Dendritic cell treated with granulocyte-macrophage colony-stimulating factor and Interleukin-4, amounts not matched to agents 40 ng/mL and 50 ng/mL, for 4 days (primary cell): ENCODE results near the gene GPR173.

ENCODE experiments used
- H3K27ac Mint-ChIP-seq: one replicate; pipeline ENCODE4 v1.8.0; 2022; ENCODE audit warnings: mild to moderate bottlenecking, mixed read lengths
- H3K27me3 Mint-ChIP-seq: one replicate; pipeline ENCODE4 v1.8.0; 2022; ENCODE audit warnings: mild to moderate bottlenecking, mixed read lengths
- H3K36me3 Mint-ChIP-seq: one replicate; pipeline ENCODE4 v1.8.0; 2022; ENCODE audit warnings: low read depth, mixed read lengths
- H3K4me1 Mint-ChIP-seq: one replicate; pipeline ENCODE4 v1.8.0; 2022; ENCODE audit warnings: low read depth, mixed read lengths
- H3K4me3 Mint-ChIP-seq: one replicate; pipeline ENCODE4 v1.8.0; 2022; ENCODE audit warnings: mild to moderate bottlenecking, moderate library complexity, mixed read lengths
- H3K9me3 Mint-ChIP-seq: one replicate; pipeline ENCODE4 v1.8.0; 2022; ENCODE audit warnings: mixed read lengths
- intact Hi-C: fragments of 100-400 bp; cut with micrococcal nuclease; formaldehyde crosslinking; loops from one replicate; pipeline ENCODE4 v1.15.0; 2022

The GPR173 gene

DNA sequence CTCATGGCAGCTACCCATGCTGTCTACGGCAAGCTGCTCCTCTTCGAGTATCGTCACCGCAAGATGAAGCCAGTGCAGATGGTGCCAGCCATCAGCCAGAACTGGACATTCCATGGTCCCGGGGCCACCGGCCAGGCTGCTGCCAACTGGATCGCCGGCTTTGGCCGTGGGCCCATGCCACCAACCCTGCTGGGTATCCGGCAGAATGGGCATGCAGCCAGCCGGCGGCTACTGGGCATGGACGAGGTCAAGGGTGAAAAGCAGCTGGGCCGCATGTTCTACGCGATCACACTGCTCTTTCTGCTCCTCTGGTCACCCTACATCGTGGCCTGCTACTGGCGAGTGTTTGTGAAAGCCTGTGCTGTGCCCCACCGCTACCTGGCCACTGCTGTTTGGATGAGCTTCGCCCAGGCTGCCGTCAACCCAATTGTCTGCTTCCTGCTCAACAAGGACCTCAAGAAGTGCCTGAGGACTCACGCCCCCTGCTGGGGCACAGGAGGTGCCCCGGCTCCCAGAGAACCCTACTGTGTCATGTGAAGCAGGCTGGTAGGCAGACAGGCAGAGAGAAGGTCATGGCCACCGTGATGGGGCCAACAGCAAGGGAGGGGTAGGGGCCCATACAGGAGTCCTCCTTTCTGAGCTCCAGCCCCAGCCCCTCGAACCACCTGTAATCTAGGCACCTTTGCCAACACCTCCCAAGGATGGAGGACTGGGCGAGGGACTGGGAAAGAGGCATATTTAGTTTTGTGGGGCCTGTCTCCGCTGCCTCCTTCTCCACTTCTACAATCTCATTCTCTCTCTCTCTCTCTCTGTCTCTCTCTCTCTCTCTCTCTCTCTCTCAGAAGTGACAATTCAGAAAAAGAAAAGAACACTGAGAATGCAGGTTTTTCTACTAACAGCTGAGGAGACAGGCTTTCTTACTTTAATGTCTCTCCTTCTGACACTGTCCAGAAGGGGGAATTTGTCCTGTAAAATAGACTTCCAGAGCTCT lies 28.9 kb downstream of the GPR173 start:
- no peaks in the 10 kb centered on the region for H3K27me3 Mint-ChIP-seq
- peaks cover 6% of the 10 kb centered on the region for H3K9me3 Mint-ChIP-seq
- intact Hi-C loops = no loop called here
- H3K36me3 Mint-ChIP-seq = no peaks in the 10 kb centered on the region
- H3K4me1 Mint-ChIP-seq = peaks cover 2% of the 10 kb centered on the region
- no peak overlapping the region for H3K27ac Mint-ChIP-seq
- no peak overlapping the region for H3K4me3 Mint-ChIP-seq

DNA sequence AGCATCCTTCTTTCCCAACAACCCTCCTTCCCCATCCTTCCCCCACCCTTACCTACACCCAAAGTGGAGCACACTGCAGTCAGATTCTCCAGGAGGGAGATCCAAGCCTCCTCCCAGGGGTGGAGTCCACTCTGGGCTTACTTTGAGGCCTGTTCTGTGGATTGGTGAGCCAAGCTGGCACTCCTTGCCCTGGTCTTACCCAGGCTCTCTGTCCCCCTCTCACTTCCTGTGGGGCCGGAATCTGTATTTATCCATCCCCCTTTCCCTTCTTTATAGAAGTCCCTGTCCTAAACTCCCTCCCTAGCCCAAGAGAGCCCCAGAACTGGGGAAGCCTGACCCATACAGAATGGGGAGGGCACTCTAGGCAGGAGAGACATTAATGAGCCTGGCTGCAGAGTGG lies 30.4 kb downstream of the GPR173 start:
- Mint-ChIP-seq H3K4me1 (peaks cover 13% of the 10 kb centered on the region), H3K36me3 (no peaks in the 10 kb centered on the region), H3K27me3 (peaks cover 11% of the 10 kb centered on the region), H3K4me3 (no peak overlapping the region), H3K27ac (no peak overlapping the region), H3K9me3 (peaks cover 6% of the 10 kb centered on the region)
- intact Hi-C loops = no loop called here

DNA sequence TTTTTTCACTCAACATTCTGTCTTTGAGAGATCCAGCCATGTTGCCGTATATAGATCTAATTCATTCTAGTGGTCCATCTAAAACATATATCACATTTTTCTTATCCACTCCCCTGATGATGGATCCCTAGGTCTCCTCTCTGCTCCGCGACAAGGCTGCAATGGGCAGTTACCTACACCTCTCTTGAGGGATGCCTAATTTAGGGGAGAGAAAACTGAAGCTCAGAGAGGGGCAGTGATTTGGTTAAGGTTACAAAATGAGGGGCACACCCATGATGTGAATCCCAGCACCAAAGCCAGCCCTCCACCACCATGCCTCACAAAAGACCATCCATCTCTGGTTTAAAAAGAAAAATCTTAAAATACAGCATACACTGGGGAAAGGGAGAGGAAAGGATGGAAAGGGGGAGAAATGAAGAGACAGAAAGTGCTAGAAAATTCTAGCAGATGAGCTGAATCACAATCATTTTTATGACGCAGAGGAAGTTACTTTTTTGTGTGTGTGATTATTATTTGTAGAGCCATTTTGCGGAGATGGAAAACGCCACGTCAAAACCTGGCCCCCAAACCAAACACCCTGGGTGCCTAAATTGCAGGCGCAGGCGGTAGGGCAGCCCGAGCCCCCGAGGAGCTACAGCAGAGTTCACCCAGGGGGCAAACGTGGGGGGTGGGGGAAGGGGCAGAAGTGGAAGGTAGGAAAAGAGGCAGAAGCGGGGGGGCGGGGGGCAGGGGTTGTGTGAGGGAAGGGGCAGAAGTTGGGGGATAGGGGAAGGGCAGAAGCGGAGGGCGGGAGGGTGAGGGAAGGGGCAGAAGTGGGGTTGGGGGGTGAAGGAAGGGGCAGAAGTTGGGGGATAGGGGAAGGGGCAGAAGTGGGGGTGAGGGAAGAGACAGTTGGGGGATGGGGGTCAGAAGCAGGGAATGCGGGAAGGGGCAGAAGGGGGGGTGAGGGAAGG lies 32.3 kb downstream of the GPR173 start:
- Mint-ChIP-seq H3K36me3 (peaks cover 16% of the 10 kb centered on the region), H3K9me3 (peaks cover 6% of the 10 kb centered on the region), H3K27me3 (peaks cover 11% of the 10 kb centered on the region), H3K4me3 (peak overlapping the region; percentile 72), H3K4me1 (peaks cover 13% of the 10 kb centered on the region), H3K27ac (peak overlapping the region; percentile 77)
- intact Hi-C loops = no loop called here

DNA sequence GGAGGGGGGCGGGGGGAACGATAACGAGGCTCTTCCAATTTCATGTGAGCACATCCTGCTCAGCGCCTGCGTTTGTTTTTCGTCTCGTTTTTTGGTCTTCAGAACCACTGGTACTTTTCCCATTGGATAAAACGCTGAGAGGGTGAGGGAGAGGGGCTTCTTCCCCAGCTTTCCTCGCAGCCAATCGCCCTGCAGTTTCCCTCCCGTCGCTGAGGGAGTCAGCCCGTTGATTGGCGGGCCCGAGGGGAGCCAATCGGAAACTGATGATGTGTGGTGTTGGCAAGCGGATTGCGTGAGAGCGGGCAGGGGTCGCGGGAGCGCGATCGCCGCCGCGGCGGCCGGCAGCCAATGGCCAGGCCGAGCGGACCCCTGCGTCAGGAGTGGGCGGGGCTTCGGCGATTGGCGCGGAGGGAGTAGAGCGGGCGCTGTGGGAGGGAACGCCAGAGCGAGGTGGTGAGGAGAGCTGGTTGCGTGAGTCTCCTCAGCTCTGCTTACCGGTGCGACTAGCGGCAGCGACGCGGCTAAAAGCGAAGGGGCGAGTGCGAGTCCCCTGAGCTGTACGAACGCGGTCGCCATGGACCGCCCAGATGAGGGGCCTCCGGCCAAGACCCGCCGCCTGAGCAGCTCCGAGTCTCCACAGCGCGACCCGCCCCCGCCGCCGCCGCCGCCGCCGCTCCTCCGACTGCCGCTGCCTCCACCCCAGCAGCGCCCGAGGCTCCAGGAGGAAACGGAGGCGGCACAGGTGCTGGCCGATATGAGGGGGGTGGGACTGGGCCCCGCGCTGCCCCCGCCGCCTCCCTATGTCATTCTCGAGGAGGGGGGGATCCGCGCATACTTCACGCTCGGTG lies 33.6 kb downstream of the GPR173 start, which contains the start of gene TSPYL2:
TSS of gene TSPYL2 (plus strand) at position 443 of the 848 bp plus-strand sequence. CDS start at position 575, 132 bp downstream.
- H3K27ac Mint-ChIP-seq = peak within 1 kb of the TSS; percentile 94
- H3K27me3 Mint-ChIP-seq = peaks cover 11% of the 10 kb centered on the region
- peak within 1 kb of the TSS; percentile 88 for H3K4me3 Mint-ChIP-seq
- no peaks in the 10 kb centered on the region for H3K9me3 Mint-ChIP-seq
- intact Hi-C loops = loop anchor here (1.0 kb wide), 1 partner anchor 11 kb away; no protein-coding TSS in a partner anchor
- peaks cover 13% of the 10 kb centered on the region for H3K4me1 Mint-ChIP-seq
- H3K36me3 Mint-ChIP-seq = peaks cover 24% of the 10 kb centered on the region

DNA sequence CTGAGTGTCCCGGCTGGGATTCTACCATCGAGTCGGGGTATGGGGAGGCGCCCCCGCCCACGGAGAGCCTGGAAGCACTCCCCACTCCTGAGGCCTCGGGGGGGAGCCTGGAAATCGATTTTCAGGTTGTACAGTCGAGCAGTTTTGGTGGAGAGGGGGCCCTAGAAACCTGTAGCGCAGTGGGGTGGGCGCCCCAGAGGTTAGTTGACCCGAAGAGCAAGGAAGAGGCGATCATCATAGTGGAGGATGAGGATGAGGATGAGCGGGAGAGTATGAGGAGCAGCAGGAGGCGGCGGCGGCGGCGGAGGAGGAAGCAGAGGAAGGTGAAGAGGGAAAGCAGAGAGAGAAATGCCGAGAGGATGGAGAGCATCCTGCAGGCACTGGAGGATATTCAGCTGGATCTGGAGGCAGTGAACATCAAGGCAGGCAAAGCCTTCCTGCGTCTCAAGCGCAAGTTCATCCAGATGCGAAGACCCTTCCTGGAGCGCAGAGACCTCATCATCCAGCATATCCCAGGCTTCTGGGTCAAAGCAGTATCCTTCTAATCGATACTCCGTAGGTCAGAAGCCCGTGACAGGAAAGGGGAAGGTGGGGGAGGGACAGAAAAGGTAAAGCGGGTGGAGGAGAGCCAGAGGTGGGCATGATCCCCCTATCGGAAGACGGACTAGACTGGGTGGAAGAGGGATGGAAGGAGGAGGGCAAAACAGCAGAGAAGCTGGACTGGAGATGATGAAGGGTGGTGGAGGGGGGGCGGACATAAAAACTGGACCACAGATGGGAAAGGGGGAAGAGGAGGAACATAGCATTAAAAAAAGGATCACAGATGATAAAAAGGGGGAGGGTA lies 34.4 kb downstream of the GPR173 start:
- intact Hi-C loops = loop anchor here (1.0 kb wide), 1 partner anchor 10 kb away; no protein-coding TSS in a partner anchor
- Mint-ChIP-seq H3K27me3 (peaks cover 13% of the 10 kb centered on the region), H3K9me3 (no peaks in the 10 kb centered on the region), H3K4me3 (peak overlapping the region; percentile 88), H3K36me3 (peaks cover 24% of the 10 kb centered on the region), H3K4me1 (peaks cover 20% of the 10 kb centered on the region), H3K27ac (peak overlapping the region; percentile 94)

DNA sequence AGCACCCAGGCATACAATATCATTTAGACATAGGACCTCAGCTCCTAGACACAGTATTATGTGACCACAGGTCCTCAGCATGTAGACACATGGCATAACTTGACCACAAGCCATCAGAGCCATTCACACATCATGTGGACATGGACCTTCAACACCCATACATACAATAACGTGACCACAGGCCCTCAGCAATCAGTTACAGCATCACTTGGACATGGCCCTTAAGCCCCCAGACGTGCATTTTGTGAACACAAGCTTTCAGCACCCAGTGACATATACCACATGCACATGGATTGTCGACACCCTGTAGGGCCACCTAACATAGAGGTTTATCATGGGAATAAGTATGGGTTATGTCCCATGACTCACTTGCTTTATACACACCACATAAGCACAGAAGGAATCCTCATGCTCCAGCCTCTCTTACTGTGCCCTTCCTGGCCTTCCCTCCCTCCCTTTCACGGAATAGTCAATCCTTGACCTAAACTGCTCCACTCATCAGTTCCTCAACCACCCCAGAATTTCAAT lies 35.5 kb downstream of the GPR173 start:
- Mint-ChIP-seq H3K36me3 (peaks cover 24% of the 10 kb centered on the region), H3K4me1 (peaks cover 31% of the 10 kb centered on the region), H3K9me3 (no peaks in the 10 kb centered on the region), H3K27me3 (peaks cover 22% of the 10 kb centered on the region), H3K4me3 (no peak overlapping the region), H3K27ac (no peak overlapping the region)
- intact Hi-C loops = no loop called here

DNA sequence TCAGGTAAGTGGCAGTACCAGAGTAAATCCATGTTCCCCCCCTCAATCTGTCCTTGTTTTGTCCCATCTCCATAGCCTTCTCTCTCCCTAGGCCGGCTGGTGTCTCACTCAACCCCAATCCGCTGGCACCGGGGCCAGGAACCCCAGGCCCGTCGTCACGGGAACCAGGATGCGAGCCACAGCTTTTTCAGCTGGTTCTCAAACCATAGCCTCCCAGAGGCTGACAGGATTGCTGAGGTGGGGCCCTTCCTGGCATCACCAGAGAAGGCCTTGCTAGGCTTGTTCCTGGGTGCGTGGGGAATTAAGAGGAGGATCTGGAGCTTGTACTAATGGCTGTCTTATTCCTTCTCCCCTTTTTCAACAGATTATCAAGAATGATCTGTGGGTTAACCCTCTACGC lies 36.3 kb downstream of the GPR173 start:
- peaks cover 32% of the 10 kb centered on the region for H3K4me1 Mint-ChIP-seq
- H3K4me3 Mint-ChIP-seq = no peak overlapping the region
- H3K27me3 Mint-ChIP-seq = peaks cover 22% of the 10 kb centered on the region
- H3K27ac Mint-ChIP-seq = no peak overlapping the region
- peaks cover 24% of the 10 kb centered on the region for H3K36me3 Mint-ChIP-seq
- H3K9me3 Mint-ChIP-seq = no peaks in the 10 kb centered on the region
- intact Hi-C loops = no loop called here

DNA sequence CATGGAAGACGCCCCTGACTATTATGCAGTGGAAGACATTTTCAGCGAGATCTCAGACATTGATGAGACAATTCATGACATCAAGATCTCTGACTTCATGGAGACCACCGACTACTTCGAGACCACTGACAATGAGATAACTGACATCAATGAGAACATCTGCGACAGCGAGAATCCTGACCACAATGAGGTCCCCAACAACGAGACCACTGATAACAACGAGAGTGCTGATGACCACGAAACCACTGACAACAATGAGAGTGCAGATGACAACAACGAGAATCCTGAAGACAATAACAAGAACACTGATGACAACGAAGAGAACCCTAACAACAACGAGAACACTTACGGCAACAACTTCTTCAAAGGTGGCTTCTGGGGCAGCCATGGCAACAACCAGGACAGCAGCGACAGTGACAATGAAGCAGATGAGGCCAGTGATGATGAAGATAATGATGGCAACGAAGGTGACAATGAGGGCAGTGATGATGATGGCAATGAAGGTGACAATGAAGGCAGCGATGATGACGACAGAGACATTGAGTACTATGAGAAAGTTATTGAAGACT lies 37.2 kb downstream of the GPR173 start:
- intact Hi-C loops = no loop called here
- H3K4me1 Mint-ChIP-seq = peaks cover 32% of the 10 kb centered on the region
- H3K27me3 Mint-ChIP-seq = peaks cover 22% of the 10 kb centered on the region
- no peak overlapping the region for H3K4me3 Mint-ChIP-seq
- no peaks in the 10 kb centered on the region for H3K9me3 Mint-ChIP-seq
- no peak overlapping the region for H3K27ac Mint-ChIP-seq
- peaks cover 24% of the 10 kb centered on the region for H3K36me3 Mint-ChIP-seq

DNA sequence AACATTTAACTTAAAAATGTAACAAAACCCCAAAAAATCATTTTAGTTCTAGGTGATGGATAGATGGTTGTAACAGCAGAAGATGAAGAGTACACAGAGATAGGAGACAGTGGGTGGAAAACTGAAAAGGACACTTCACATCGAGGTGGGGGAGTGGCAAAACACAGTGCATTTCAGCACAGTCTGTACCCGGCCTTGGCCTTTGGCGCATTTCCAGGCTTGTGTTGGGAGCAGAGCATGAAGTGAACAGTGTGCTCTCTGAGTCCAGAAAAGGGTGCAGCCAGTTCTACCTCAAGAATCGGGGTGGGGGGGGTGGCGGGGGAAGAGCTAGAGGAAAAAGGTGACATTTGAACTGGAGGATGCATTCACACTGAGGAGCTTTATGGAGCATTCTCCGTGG lies 37.9 kb downstream of the GPR173 start:
- Mint-ChIP-seq H3K4me3 (no peak overlapping the region), H3K36me3 (peaks cover 24% of the 10 kb centered on the region), H3K27ac (no peak overlapping the region), H3K27me3 (peaks cover 22% of the 10 kb centered on the region), H3K9me3 (no peaks in the 10 kb centered on the region), H3K4me1 (peaks cover 32% of the 10 kb centered on the region)
- intact Hi-C loops = no loop called here

DNA sequence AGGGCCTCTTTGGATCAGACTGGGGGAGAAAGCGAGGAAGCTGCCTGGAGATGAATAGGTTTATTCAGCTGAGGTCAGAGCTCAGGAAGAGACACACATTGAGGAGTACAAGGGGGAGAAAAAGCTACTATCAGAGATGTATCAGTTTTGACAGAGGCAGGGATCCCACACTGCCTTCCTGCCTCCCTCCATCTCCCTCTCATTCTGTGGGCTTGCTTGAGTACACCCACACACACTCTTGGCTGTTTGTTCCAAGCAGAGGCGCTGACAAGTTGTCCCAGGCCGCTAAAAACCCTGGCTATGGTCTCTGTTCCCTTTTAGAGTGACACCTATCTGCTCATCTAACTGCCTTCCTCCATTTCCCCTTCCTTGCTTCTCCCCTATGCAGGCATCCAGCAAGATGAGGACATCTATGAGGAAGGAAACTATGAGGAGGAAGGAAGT lies 38.8 kb downstream of the GPR173 start:
- H3K4me3 Mint-ChIP-seq = no peak overlapping the region
- no peaks in the 10 kb centered on the region for H3K9me3 Mint-ChIP-seq
- H3K36me3 Mint-ChIP-seq = peaks cover 24% of the 10 kb centered on the region
- peaks cover 22% of the 10 kb centered on the region for H3K27me3 Mint-ChIP-seq
- intact Hi-C loops = no loop called here
- peaks cover 32% of the 10 kb centered on the region for H3K4me1 Mint-ChIP-seq
- no peak overlapping the region for H3K27ac Mint-ChIP-seq

DNA sequence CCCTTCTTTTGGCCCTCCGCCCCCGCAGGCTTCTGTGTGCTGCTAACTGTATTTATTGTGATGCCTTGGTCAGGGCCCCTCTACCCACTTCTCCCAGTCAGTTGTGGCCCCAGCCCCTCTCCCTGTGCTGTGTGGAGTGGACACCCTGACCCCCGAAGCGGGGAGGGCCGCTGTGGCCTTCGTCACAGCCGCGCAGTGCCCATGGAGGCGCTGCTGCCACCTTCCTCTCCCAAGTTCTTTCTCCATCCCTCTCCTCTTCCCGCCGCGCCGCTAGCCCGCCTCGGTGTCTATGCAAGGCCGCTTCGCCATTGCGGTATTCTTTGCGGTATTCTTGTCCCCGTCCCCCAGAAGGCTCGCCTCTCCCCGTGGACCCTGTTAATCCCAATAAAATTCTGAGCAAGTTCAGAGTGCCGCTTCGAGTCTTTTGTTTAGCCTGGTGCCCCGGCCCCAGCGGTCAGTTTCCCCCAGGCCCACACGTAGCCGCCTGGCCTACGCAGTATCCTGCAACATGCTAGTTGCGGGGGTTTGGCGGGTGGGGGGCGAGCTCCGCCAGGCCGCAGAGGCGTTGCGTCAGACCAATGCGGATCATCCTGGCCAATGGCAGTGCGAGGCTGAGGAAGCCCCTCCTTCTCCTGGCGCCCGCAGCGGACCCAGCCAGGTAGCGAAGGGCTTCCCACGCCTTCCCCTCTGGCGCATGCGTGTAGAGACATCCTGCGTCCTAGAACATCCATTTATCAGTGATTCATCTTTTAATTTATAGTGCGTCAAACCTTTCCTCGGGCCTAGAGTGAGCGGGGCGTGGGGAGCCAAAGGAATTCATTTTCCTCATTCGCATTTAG lies 39.8 kb downstream of the GPR173 start:
- peak overlapping the region; percentile 71 for H3K4me3 Mint-ChIP-seq
- H3K4me1 Mint-ChIP-seq = peaks cover 23% of the 10 kb centered on the region
- peaks cover 24% of the 10 kb centered on the region for H3K36me3 Mint-ChIP-seq
- peak overlapping the region; percentile 47 for H3K27ac Mint-ChIP-seq
- intact Hi-C loops = loop anchor here (2.0 kb wide), 1 partner anchor 18 kb away; no protein-coding TSS in a partner anchor
- H3K9me3 Mint-ChIP-seq = no peaks in the 10 kb centered on the region
- H3K27me3 Mint-ChIP-seq = peaks cover 15% of the 10 kb centered on the region
